ENCODE results near the gene THAP3. TPM values are rescaled to one million over a fixed set of nuclear protein-coding genes. Genes with fewer than 3 reads are reported as not detected.

The THAP3 gene
- total and polyA plus RNA-seq, 2 donors from 2014 or later = 14.4 to 28.7 TPM

DNA sequence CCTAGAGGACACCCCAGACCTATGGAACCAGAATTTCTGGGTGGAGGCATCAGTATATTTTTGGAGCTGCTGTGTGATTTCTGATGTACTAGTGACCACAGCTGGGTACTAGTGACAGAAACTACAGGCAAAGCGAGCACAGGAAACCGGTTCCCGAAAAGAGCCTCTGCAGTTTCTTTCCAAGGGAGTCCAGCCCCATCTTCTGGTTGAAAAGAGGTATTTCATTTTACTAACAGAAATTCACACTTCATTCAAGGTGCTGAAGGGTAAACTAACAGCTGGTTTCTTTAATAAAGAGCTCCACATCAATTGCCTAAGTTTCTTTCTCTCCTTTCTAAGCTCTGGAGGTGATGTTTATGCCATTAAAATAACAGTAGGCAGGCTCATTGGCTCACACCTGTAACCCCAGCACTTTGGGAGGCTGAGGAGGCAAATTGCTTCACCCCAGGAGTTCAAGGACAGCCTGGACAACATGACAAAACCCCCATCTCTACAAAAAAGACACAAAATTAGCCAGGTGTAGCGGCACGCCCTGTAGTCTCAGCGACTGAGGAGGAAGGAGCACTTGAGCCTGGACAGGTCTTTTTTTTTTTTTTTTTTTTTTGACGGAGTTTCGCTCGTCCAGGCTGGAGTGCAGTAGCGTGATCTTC lies 22.0 kb downstream of the THAP3 start:
- peaks cover 0 to 8% (median 4%) of the 10 kb centered on the region in 3 donors for H3K4me1 ChIP-seq (ENCODE audit: control insufficient read depth in 2 of 3, insufficient read depth in 2 of 3, low read depth in 1 of 3, low read length in 3 of 3)
- DNase-seq = peak in 3 of 5 donors; percentile 62 to 85 (median 81)
- no peaks in the 10 kb centered on the region for H3K27me3 ChIP-seq (ENCODE audit: control insufficient read depth, insufficient read depth, low read length)
- no peak overlapping the region for H3K27ac ChIP-seq (ENCODE audit: low read depth in 2 of 2, low read length in 2 of 2)
- H3K36me3 ChIP-seq (ENCODE audit: control insufficient read depth in 2 of 3, insufficient read depth in 3 of 3, low read length in 3 of 3) = peaks cover 3 to 19% (median 15%) of the 10 kb centered on the region in 3 donors
- TF ChIP-seq, protein P1, sequence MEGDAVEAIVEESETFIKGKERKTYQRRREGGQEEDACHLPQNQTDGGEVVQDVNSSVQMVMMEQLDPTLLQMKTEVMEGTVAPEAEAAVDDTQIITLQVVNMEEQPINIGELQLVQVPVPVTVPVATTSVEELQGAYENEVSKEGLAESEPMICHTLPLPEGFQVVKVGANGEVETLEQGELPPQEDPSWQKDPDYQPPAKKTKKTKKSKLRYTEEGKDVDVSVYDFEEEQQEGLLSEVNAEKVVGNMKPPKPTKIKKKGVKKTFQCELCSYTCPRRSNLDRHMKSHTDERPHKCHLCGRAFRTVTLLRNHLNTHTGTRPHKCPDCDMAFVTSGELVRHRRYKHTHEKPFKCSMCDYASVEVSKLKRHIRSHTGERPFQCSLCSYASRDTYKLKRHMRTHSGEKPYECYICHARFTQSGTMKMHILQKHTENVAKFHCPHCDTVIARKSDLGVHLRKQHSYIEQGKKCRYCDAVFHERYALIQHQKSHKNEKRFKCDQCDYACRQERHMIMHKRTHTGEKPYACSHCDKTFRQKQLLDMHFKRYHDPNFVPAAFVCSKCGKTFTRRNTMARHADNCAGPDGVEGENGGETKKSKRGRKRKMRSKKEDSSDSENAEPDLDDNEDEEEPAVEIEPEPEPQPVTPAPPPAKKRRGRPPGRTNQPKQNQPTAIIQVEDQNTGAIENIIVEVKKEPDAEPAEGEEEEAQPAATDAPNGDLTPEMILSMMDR (IDR thresholded peaks at IDR 0.05; ENCODE audit: borderline replicate concordance, extremely low read depth, insufficient read depth) = peak; percentile 58
- H3K4me3 ChIP-seq (ENCODE audit: low read length in 3 of 3) = no peak overlapping the region
- no peaks in the 10 kb centered on the region for H3K9me3 ChIP-seq (ENCODE audit: control insufficient read depth in 2 of 3, insufficient read depth in 1 of 3, low read length in 3 of 3)
- no peak overlapping the region for H3K9ac ChIP-seq (ENCODE audit: low read length in 3 of 3)
- intact Hi-C loops (cut with DNase I) = no loop called here
- FAIRE-seq = peak; percentile 47

DNA sequence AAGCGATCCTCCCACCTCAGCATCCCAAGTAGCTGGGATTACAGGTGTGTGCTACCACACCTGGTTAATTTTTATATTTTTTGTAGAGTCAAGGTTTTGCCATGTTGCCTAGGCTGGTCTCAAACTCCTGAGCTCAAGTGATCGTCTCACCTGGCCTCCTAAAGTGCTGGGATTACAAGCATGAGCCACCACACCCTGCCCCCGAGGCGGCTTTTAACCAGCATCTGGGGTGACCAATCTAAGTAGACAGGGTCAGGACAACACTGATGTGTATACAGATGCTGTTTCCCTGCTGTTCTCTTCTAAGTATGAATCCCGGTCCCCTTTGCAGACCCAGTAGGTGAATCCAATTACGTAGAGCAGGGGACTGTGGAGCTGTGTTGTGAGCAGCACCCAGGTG lies 23.9 kb downstream of the THAP3 start:
- intact Hi-C loops (cut with DNase I) = no loop called here
- Histone ChIP-seq H3K36me3 (ENCODE audit: control insufficient read depth in 2 of 3, insufficient read depth in 3 of 3, low read length in 3 of 3) (peaks cover 8 to 22% (median 12%) of the 10 kb centered on the region in 3 donors), H3K4me1 (ENCODE audit: control insufficient read depth in 2 of 3, insufficient read depth in 2 of 3, low read depth in 1 of 3, low read length in 3 of 3) (peaks cover 9 to 20% (median 20%) of the 10 kb centered on the region in 3 donors), H3K27me3 (ENCODE audit: control insufficient read depth, insufficient read depth, low read length) (no peaks in the 10 kb centered on the region), H3K9ac (ENCODE audit: low read length in 3 of 3) (no peak overlapping the region), H3K9me3 (ENCODE audit: control insufficient read depth in 2 of 3, insufficient read depth in 1 of 3, low read length in 3 of 3) (no peaks in the 10 kb centered on the region), H3K4me3 (ENCODE audit: low read length in 3 of 3) (no peak overlapping the region), H3K27ac (ENCODE audit: low read depth in 2 of 2, low read length in 2 of 2) (no peak overlapping the region)
- no peak for DNase-seq
- FAIRE-seq = no peak
- TF ChIP-seq, protein P1 (IDR thresholded peaks at IDR 0.05; ENCODE audit: borderline replicate concordance, extremely low read depth, insufficient read depth) = no peak

DNA sequence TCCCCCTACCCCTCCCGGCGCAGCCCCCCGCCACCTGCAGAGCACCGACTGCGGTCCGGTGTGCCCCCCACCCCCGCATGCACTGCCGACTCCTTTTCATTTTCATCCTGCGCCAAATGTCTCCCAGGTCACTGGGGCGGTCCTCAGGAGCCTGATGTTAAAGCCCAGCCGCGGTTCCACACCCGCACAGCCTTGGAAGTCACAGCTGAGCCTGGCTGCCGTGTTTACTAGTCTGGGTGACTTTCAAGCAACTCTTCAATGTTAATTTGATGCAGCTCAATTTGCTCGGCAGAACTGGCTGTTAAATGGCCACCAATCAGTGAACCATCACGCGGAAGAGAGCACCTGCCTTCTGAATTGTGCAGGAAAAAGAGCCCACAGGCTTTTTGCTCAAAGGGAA lies 27.2 kb downstream of the THAP3 start:
- DNase-seq (peak in 4 of 5 donors; percentile 58 to 74 (median 64)), FAIRE-seq (no peak)
- peaks cover 12 to 24% (median 24%) of the 10 kb centered on the region in 3 donors for H3K4me1 ChIP-seq (ENCODE audit: control insufficient read depth in 2 of 3, insufficient read depth in 2 of 3, low read depth in 1 of 3, low read length in 3 of 3)
- H3K36me3 ChIP-seq (ENCODE audit: control insufficient read depth in 2 of 3, insufficient read depth in 3 of 3, low read length in 3 of 3) = peaks cover 4 to 8% (median 5%) of the 10 kb centered on the region in 3 donors
- peak overlapping the region in 1 of 3 donors; percentile 38 for H3K9ac ChIP-seq (ENCODE audit: low read length in 3 of 3)
- no peaks in the 10 kb centered on the region for H3K27me3 ChIP-seq (ENCODE audit: control insufficient read depth, insufficient read depth, low read length)
- intact Hi-C loops (cut with DNase I) = no loop called here
- H3K27ac ChIP-seq (ENCODE audit: low read depth in 2 of 2, low read length in 2 of 2) = peak overlapping the region; percentile 85 to 92
- no peaks in the 10 kb centered on the region for H3K9me3 ChIP-seq (ENCODE audit: control insufficient read depth in 2 of 3, insufficient read depth in 1 of 3, low read length in 3 of 3)
- H3K4me3 ChIP-seq (ENCODE audit: low read length in 3 of 3) = peak overlapping the region in 1 of 3 donors; percentile 23
- TF ChIP-seq, protein P1 (IDR thresholded peaks at IDR 0.05; ENCODE audit: borderline replicate concordance, extremely low read depth, insufficient read depth) = no peak
